ENCODE results near the gene NEUROD1. TPM values are rescaled to one million over a fixed set of nuclear protein-coding genes. Genes with fewer than 3 reads are reported as not detected.

The NEUROD1 gene
- polyA plus RNA-seq, 1 experiment: not detected

DNA sequence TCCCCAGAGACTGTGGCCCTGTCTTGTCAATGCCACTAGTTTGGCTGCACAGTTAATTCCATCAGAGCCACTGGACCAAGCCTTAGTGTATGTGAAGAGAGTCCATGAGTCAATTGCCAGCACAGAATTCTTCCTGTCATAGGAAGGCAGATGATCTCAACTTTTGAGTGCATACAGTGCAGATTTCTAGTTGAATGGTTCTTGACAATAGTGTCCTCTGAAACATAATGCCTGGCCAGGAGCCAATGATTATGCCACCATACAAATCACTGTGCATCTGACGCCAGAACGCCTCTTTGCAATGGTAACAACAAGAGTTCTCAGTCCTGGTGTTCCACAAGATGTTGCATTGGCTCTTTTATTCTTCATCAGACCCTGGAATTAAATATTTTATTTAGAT is 7.1 kb downstream of the NEUROD1 start:
- CTCF ChIA-PET: no interaction called here

DNA sequence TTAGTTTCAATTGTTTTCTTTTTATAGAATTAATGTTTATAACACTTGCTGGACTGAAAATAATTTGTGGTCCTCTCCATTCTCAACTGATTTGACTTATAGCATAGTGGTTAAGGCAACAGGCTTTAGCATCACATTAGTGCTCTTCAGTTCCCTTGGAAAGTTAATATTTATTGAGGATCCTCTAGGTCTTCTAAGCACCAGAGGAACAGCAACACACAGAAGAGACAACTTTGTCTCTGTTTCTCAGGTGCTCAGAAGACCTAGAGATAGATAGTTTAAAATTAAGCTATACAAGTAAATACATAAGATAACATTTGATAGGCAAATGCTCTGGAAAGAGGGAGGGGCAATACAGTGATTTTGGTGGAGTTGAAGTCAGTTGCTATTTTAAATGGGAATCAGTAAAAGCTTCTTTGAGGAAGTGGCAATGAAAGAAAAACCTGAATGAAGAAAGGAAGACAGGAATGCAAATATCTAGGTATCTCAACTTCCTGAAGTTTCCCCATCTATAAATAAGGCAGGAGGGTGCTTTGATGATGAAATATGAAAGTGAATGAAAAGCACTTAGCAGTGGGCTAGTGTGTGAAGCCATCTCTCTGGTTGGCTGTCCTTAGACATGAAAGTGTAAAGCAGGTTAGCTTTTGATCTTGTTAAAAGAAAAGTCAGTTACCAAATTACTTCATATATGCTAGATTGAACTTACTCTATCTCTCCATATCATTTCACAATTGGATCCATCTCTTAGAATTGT is 7.9 kb downstream of the NEUROD1 start:
- Histone ChIP-seq H3K4me3 (ENCODE audit: low read depth, low read length) (no peak overlapping the region), H3K27me3 (ENCODE audit: control insufficient read depth, insufficient read depth, low read length) (peaks cover 7% of the 10 kb centered on the region), H3K36me3 (ENCODE audit: control insufficient read depth, insufficient read depth, low read length) (no peaks in the 10 kb centered on the region)
- ChIA-PET POLR2A (no interaction called here), CTCF (no interaction called here)
- TF ChIP-seq, protein P1, sequence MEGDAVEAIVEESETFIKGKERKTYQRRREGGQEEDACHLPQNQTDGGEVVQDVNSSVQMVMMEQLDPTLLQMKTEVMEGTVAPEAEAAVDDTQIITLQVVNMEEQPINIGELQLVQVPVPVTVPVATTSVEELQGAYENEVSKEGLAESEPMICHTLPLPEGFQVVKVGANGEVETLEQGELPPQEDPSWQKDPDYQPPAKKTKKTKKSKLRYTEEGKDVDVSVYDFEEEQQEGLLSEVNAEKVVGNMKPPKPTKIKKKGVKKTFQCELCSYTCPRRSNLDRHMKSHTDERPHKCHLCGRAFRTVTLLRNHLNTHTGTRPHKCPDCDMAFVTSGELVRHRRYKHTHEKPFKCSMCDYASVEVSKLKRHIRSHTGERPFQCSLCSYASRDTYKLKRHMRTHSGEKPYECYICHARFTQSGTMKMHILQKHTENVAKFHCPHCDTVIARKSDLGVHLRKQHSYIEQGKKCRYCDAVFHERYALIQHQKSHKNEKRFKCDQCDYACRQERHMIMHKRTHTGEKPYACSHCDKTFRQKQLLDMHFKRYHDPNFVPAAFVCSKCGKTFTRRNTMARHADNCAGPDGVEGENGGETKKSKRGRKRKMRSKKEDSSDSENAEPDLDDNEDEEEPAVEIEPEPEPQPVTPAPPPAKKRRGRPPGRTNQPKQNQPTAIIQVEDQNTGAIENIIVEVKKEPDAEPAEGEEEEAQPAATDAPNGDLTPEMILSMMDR (IDR thresholded peaks at IDR 0.05; ENCODE audit: insufficient read depth, low read depth, low read length): no peak
- no peak for DNase-seq (ENCODE audit: low read depth)

More for the DNA sequence above, 7.1 kb downstream of the NEUROD1 start:
- peaks cover 8% of the 10 kb centered on the region for H3K27me3 ChIP-seq (ENCODE audit: control insufficient read depth, insufficient read depth, low read length)
- no peak overlapping the region for H3K4me3 ChIP-seq (ENCODE audit: low read depth, low read length)
- TF ChIP-seq, protein P1 (IDR thresholded peaks at IDR 0.05; ENCODE audit: insufficient read depth, low read depth, low read length): no peak
- no peaks in the 10 kb centered on the region for H3K36me3 ChIP-seq (ENCODE audit: control insufficient read depth, insufficient read depth, low read length)
- no peak for DNase-seq (ENCODE audit: low read depth)
- POLR2A ChIA-PET: no interaction called here

DNA sequence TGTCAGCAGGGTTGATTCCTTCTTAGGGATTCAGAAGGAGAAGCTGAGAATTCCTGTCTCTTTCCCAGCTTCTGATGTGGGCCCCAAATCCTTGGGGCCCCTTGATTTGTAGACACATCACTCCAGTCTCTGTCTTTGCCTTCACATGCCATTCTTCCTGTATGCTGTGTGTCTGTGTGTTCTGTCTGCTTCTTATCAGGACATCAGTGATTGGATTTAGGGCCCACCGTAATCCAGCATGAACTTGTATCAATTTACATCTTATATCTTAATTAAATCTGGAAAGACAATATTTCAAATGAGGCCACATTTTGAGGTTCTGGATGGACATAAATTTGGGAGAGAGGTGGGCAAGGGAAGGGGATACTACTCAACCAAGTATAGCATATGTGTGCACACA is 9.7 kb downstream of the NEUROD1 start:
- Histone ChIP-seq H3K36me3 (ENCODE audit: control insufficient read depth, insufficient read depth, low read length) (no peaks in the 10 kb centered on the region), H3K4me3 (ENCODE audit: low read depth, low read length) (no peak overlapping the region), H3K27me3 (ENCODE audit: control insufficient read depth, insufficient read depth, low read length) (peaks cover 7% of the 10 kb centered on the region)
- POLR2A ChIA-PET: no interaction called here
- no peak for DNase-seq (ENCODE audit: low read depth)
- CTCF ChIA-PET: no interaction called here
- TF ChIP-seq, protein P1 (IDR thresholded peaks at IDR 0.05; ENCODE audit: insufficient read depth, low read depth, low read length): no peak

DNA sequence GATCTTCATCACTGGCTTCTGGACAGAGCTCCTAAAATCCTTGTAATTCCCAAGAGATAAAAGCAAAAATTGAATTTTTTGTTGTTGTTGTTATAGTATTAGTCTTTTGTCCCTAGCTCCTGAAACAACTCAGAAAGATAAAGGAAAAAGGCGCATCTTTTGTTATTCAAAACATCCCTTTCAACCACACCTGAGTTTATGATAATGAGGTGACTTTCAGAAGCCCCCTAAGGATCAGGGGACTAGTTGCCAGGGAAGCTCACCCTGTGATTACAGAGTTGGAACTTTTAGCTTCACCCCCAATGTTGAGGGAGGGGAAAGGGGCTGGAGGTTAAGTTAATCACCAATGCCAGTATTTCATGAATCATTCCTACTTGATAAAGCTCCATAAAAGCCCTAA is 13.1 kb downstream of the NEUROD1 start:
- ChIA-PET CTCF (interaction anchor here (0.9 kb wide), 1 partner anchor 10 kb away, joined by 3 read pairs; no protein-coding TSS in a partner anchor), POLR2A (no interaction called here)
- TF ChIP-seq, protein P1 (IDR thresholded peaks at IDR 0.05; ENCODE audit: insufficient read depth, low read depth, low read length): no peak
- no peak overlapping the region for H3K4me3 ChIP-seq (ENCODE audit: low read depth, low read length)
- H3K27me3 ChIP-seq (ENCODE audit: control insufficient read depth, insufficient read depth, low read length): peaks cover 3% of the 10 kb centered on the region
- no peak for DNase-seq (ENCODE audit: low read depth)
- no peaks in the 10 kb centered on the region for H3K36me3 ChIP-seq (ENCODE audit: control insufficient read depth, insufficient read depth, low read length)

DNA sequence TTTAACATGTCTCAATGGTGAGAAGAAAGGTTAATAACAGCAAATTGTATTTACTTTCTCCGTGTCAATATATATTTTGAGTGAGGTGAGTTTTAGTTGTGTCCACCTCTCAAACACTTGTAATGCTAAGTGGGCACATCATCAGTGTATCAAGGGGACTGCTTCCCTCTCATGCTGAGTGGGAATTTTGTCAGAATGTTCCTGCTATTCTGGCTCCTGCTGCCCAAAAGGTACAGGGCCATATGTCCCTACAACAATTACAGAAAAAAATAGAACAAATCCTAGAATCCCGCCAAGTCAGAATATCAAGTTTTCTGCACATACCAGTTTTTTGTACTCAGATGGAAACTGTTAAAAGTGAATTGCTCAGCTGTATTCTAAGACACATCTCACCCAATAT is 18.0 kb downstream of the NEUROD1 start:
- H3K27me3 ChIP-seq (ENCODE audit: control insufficient read depth, insufficient read depth, low read length): peaks cover 13% of the 10 kb centered on the region
- TF ChIP-seq, protein P1 (IDR thresholded peaks at IDR 0.05; ENCODE audit: insufficient read depth, low read depth, low read length): no peak
- no peaks in the 10 kb centered on the region for H3K36me3 ChIP-seq (ENCODE audit: control insufficient read depth, insufficient read depth, low read length)
- H3K4me3 ChIP-seq (ENCODE audit: low read depth, low read length): no peak overlapping the region
- ChIA-PET POLR2A (no interaction called here), CTCF (no interaction called here)
- DNase-seq (ENCODE audit: low read depth): no peak
